CD14-positive monocyte (primary cell): ENCODE measurements around the gene SRSF6. TPM values are rescaled to one million over a fixed set of nuclear protein-coding genes. Genes with fewer than 3 reads are reported as not detected.
"Not testable (repeated sequence)": the region's sequence is repeated elsewhere in the genome, so short reads cannot be mapped to it uniquely, and the experiment has no call there.

Source experiments
- DNase-seq, 3 donors: peaks; one replicate each; pipeline ENCODE4 v3.0.0-alpha.2; 2011 to 2022
- H2AFZ ChIP-seq: 2 replicates; pipeline ENCODE4 v1.6.0; 2012; ENCODE audit warnings: mild to moderate bottlenecking, low read depth, low read length, inconsistent platforms; ENCODE audit not compliant: insufficient read depth, poor library complexity, severe bottlenecking
- H3K27ac ChIP-seq, 2 donors: 1 replicate in 1 of 2; 2 replicates in 1 of 2; pipeline ENCODE4 v1.5.1; 2012 to 2013; ENCODE audit warnings: low read length in 2 of 2, control low read depth in 1 of 2, inconsistent platforms in 1 of 2, low read depth in 1 of 2, mild to moderate bottlenecking in 1 of 2
- H3K27me3 ChIP-seq, 2 donors: one replicate each; pipeline versions ENCODE4 v1.6.0 to v1.6.1; 2011 to 2013; ENCODE audit warnings: low read length in 2 of 2; ENCODE audit not compliant: control insufficient read depth in 2 of 2, insufficient read depth in 2 of 2
- H3K36me3 ChIP-seq, 2 donors: replicated peaks in 1 of 2; 1 replicate in 1 of 2; 2 replicates in 1 of 2; pipeline versions ENCODE4 v1.5.1 to v1.6.1; 2012 to 2013; ENCODE audit warnings: low read length in 2 of 2, control low read depth in 1 of 2, inconsistent platforms in 1 of 2, mild to moderate bottlenecking in 1 of 2; ENCODE audit not compliant: insufficient read depth in 2 of 2, control insufficient read depth in 1 of 2
- H3K4me1 ChIP-seq, 2 donors: 1 replicate in 1 of 2; 2 replicates in 1 of 2; pipeline versions ENCODE4 v1.5.1 to v1.6.1; 2012 to 2013; ENCODE audit warnings: low read length in 2 of 2, control low read depth in 1 of 2, inconsistent platforms in 1 of 2, mild to moderate bottlenecking in 1 of 2, moderate library complexity in 1 of 2; ENCODE audit not compliant: insufficient read depth in 2 of 2, control insufficient read depth in 1 of 2
- H3K4me2 ChIP-seq: replicated peaks from 2 replicates; pipeline ENCODE3; 2012; ENCODE audit warnings: low read length, moderate library complexity, mild to moderate bottlenecking; ENCODE audit not compliant: poor library complexity, severe bottlenecking; ENCODE audit errors: extremely low read depth
- H3K4me3 ChIP-seq, 3 experiments: fragments of 200-600 bp in 1 of 3; sonication (generic) in 1 of 3; replicated peaks in 1 of 3; 1 replicate in 2 of 3; 2 replicates in 1 of 3; pipeline ENCODE4 v1.5.1; 2011 to 2013; ENCODE audit warnings: low read length in 3 of 3, mild to moderate bottlenecking in 3 of 3, control low read depth in 2 of 3, low read depth in 2 of 3, inconsistent platforms in 1 of 3, moderate library complexity in 1 of 3
- H3K79me2 ChIP-seq: 2 replicates; pipeline ENCODE4 v1.6.0; 2012; ENCODE audit warnings: mild to moderate bottlenecking, control low read depth, inconsistent platforms, low read length, moderate library complexity; ENCODE audit not compliant: insufficient read depth
- H3K9ac ChIP-seq: 2 replicates; pipeline ENCODE4 v1.6.0; 2017; ENCODE audit warnings: low read length, mild to moderate bottlenecking; ENCODE audit not compliant: insufficient read depth, poor library complexity, severe bottlenecking
- H3K9me3 ChIP-seq, 2 donors: replicated peaks in 1 of 2; 1 replicate in 1 of 2; 2 replicates in 1 of 2; pipeline versions ENCODE4 v1.5.1 to v1.6.1; 2012 to 2013; ENCODE audit warnings: low read length in 2 of 2, control low read depth in 1 of 2; ENCODE audit not compliant: control insufficient read depth in 1 of 2, insufficient read depth in 1 of 2
- H4K20me1 ChIP-seq: 2 replicates; pipeline ENCODE4 v1.6.0; 2012; ENCODE audit warnings: mild to moderate bottlenecking, low read length, control low read depth, moderate library complexity; ENCODE audit not compliant: insufficient read depth
- H3K27ac Mint-ChIP-seq, 7 donors: one replicate each; pipeline ENCODE4 v1.8.0; 2020; ENCODE audit warnings: mild to moderate bottlenecking in 7 of 7, mixed read lengths in 7 of 7, moderate library complexity in 6 of 7, inconsistent platforms in 2 of 7
- H3K27me3 Mint-ChIP-seq, 3 donors: one replicate each; pipeline ENCODE4 v1.8.0; 2021 to 2022; ENCODE audit warnings: low read depth in 3 of 3, mild to moderate bottlenecking in 3 of 3, mixed read lengths in 3 of 3, moderate library complexity in 3 of 3, inconsistent platforms in 1 of 3
- H3K36me3 Mint-ChIP-seq, 2 donors: one replicate each; pipeline ENCODE4 v1.8.0; 2020; ENCODE audit warnings: mixed read lengths in 2 of 2, inconsistent platforms in 1 of 2, mild to moderate bottlenecking in 1 of 2
- H3K4me1 Mint-ChIP-seq: one replicate; pipeline ENCODE4 v1.8.0; 2020; ENCODE audit warnings: mild to moderate bottlenecking, mixed read lengths
- H3K4me3 Mint-ChIP-seq, 2 donors: one replicate each; pipeline ENCODE4 v1.8.0; 2020; ENCODE audit warnings: mild to moderate bottlenecking in 2 of 2, mixed read lengths in 2 of 2, moderate library complexity in 1 of 2
- H3K9me3 Mint-ChIP-seq, 7 donors: one replicate each; pipeline ENCODE4 v1.8.0; 2020 to 2022; ENCODE audit warnings: mixed read lengths in 7 of 7, mild to moderate bottlenecking in 6 of 7, moderate library complexity in 6 of 7, inconsistent platforms in 2 of 7
- WGBS: methylation state at CpG from one replicate; pipeline ENCODE4 v1.1.5; 2013; ENCODE audit warnings: missing lambda C conversion rate; ENCODE audit not compliant: insufficient coverage; 5-methylcytosine and 5-hydroxymethylcytosine counted together
- intact Hi-C, 2 donors: fragments of 100-400 bp; cut with micrococcal nuclease; formaldehyde crosslinking; loops; one replicate each; pipeline versions ENCODE4 v1.15.0 to v1.15.1; 2023
- polyA plus RNA-seq, 3 donors: library from polyadenylated mRNA; depleted of rRNA in 1 of 3; unstranded in 2 of 3; stranded (reverse) in 1 of 3; fragments of 300-500 nt in 2 of 3; fragments of >200 nt in 1 of 3; fragmentation: Illumina TruSeq in 2 of 3; gene quantifications; 1 replicate in 2 of 3; 2 replicates in 1 of 3; pipeline ENCODE4 v1.2.3, GENCODE V29; 2012 to 2021
- TF ChIP-seq, protein P1 (sequence below): fragments of 200-600 bp; IDR thresholded peaks from one replicate; pipeline ENCODE4 v1.8.0; 2022; ENCODE audit warnings: antibody characterized with exemption, mild to moderate bottlenecking

SRSF6 gene
- polyA plus RNA-seq, 3 donors: 37.3 to 162 (median 45.5) TPM

DNA sequence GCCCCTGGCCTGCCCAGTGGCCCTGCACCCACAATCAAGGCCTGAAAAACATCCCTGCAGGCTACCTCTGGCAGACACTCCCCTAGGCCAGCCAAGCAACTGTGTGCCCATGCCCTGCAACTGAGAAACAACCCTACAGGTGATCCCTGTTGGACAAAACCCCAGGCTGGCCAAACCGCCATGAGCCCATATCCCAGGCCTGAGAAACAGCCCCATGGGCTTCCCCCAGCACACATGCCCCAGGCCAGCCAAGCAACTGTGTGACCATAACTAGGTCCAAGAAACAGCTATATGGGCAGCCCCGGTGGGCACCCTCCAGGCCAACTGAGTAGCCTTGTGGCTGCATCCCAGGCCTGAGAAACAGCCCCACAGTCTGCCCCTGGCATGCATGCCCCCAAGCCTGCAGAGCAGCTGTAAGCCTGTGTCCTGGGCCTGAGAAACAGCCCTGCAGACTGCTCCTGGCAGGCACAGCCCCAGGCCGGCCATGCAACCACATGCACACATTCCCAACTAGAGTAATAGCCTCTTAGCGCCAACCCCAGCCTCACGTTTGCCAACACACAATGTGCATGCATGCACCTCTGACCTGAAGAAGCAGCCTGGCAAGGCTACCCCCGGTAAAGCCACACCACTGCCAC lies 41.0 kb upstream of the SRSF6 start:
- Histone ChIP-seq H3K9me3 (peaks cover 17 to 24% of the 10 kb centered on the region in 2 donors), H3K27ac (no peak overlapping the region), H2AFZ (no peak overlapping the region), H3K9ac (no peak overlapping the region), H4K20me1 (no peaks in the 10 kb centered on the region), H3K4me2 (no peak overlapping the region), H3K27me3 (no peaks in the 10 kb centered on the region), H3K79me2 (no peaks in the 10 kb centered on the region), H3K4me1 (no peaks in the 10 kb centered on the region), H3K4me3 (no peak overlapping the region), H3K36me3 (no peaks in the 10 kb centered on the region)
- peaks cover 24 to 51% (median 29%) of the 10 kb centered on the region in 7 donors for H3K9me3 Mint-ChIP-seq
- H3K36me3 Mint-ChIP-seq: no peaks in the 10 kb centered on the region
- 95% methylated on average over 5 of the region's 6 CpGs for WGBS
- H3K4me3 Mint-ChIP-seq: no peak overlapping the region
- peaks cover 4% of the 10 kb centered on the region for H3K4me1 Mint-ChIP-seq
- DNase-seq: no peak
- H3K27me3 Mint-ChIP-seq: peaks cover 2 to 5% (median 2%) of the 10 kb centered on the region in 3 donors
- TF ChIP-seq, protein P1, sequence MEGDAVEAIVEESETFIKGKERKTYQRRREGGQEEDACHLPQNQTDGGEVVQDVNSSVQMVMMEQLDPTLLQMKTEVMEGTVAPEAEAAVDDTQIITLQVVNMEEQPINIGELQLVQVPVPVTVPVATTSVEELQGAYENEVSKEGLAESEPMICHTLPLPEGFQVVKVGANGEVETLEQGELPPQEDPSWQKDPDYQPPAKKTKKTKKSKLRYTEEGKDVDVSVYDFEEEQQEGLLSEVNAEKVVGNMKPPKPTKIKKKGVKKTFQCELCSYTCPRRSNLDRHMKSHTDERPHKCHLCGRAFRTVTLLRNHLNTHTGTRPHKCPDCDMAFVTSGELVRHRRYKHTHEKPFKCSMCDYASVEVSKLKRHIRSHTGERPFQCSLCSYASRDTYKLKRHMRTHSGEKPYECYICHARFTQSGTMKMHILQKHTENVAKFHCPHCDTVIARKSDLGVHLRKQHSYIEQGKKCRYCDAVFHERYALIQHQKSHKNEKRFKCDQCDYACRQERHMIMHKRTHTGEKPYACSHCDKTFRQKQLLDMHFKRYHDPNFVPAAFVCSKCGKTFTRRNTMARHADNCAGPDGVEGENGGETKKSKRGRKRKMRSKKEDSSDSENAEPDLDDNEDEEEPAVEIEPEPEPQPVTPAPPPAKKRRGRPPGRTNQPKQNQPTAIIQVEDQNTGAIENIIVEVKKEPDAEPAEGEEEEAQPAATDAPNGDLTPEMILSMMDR: no peak
- no peak overlapping the region for H3K27ac Mint-ChIP-seq
- intact Hi-C loops: no loop called here

DNA sequence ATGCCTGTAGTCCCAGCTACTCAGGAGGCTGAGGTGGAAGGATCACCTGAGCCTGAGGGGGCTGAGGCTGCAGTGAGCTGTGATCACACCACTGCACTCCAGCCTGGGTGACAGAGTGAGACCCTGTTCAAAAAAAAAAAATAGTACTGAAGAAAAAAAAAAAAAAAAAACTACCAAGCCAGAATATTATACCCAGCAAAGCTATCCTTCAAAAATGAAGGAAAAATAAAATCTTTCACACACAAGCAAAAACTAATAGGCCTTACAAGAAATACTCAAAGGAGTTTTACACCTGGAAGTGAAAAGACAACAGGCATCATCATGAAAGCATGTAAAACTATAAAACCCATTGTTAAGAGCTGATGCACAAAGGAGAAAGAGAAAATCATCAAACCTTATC lies 37.5 kb upstream of the SRSF6 start:
- TF ChIP-seq, protein P1: no peak
- H3K9ac ChIP-seq: no peak overlapping the region
- no peaks in the 10 kb centered on the region for H3K4me1 Mint-ChIP-seq
- H3K36me3 ChIP-seq: no peaks in the 10 kb centered on the region
- no peak overlapping the region for H3K27ac ChIP-seq
- intact Hi-C loops: no loop called here
- no peak overlapping the region for H3K27ac Mint-ChIP-seq
- H2AFZ ChIP-seq: no peak overlapping the region
- DNase-seq: no peak
- peaks cover 26 to 57% (median 29%) of the 10 kb centered on the region in 7 donors for H3K9me3 Mint-ChIP-seq
- no peaks in the 10 kb centered on the region for H3K27me3 ChIP-seq
- no peaks in the 10 kb centered on the region for H3K4me1 ChIP-seq
- no peak overlapping the region for H3K4me2 ChIP-seq
- H3K4me3 ChIP-seq: no peak overlapping the region
- no peaks in the 10 kb centered on the region for H4K20me1 ChIP-seq
- peaks cover 0 to 6% (median 6%) of the 10 kb centered on the region in 3 donors for H3K27me3 Mint-ChIP-seq
- H3K4me3 Mint-ChIP-seq: no peak overlapping the region
- H3K36me3 Mint-ChIP-seq: no peaks in the 10 kb centered on the region
- H3K79me2 ChIP-seq: no peaks in the 10 kb centered on the region
- H3K9me3 ChIP-seq: peaks cover 17 to 24% of the 10 kb centered on the region in 2 donors

DNA sequence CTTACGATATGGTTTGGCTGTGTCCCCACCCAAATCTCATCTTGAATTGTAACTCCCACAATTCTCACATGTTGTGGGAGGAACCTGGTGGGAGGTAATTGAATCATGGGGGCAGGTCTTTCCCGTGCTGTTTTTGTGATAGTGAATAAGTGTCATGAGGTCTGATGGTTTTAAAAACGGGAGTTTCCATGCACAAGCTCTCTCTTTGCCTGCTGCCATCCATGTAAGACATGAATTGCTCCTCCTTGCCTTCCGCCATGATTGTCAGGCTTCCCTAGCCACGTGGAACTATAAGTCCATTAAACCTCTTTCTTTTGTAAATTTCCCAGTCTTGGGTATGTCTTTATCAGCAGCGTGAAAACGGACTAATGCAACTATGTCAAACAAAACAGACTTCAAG lies 36.8 kb upstream of the SRSF6 start:
- WGBS: 90% methylated on average over 2 of the region's 7 CpGs
- H4K20me1 ChIP-seq, DNase-seq, H3K27me3 ChIP-seq, H3K27me3 Mint-ChIP-seq, H3K36me3 ChIP-seq, intact Hi-C loops, H3K36me3 Mint-ChIP-seq, H3K79me2 ChIP-seq, H3K27ac Mint-ChIP-seq, H3K27ac ChIP-seq, H3K9ac ChIP-seq, H3K4me3 Mint-ChIP-seq, H3K4me1 Mint-ChIP-seq, H3K4me3 ChIP-seq, H3K4me1 ChIP-seq, H2AFZ ChIP-seq, H3K4me2 ChIP-seq: not testable (repeated sequence)
- peaks cover 26 to 50% (median 29%) of the 10 kb centered on the region in 7 donors for H3K9me3 Mint-ChIP-seq
- H3K9me3 ChIP-seq: peaks cover 17 to 24% of the 10 kb centered on the region in 2 donors
